GM19324 (cell line): ENCODE data around the gene UNC5A.

ENCODE experiments used
- ATAC-seq: cut with Tn5 transposase; IDR thresholded peaks from one replicate; pipeline ENCODE4 v1.9.1; 2021; ENCODE audit warnings: mild to moderate bottlenecking, moderate library complexity; ENCODE audit not compliant: unreplicated experiment, low FRiP score

Gene UNC5A

DNA sequence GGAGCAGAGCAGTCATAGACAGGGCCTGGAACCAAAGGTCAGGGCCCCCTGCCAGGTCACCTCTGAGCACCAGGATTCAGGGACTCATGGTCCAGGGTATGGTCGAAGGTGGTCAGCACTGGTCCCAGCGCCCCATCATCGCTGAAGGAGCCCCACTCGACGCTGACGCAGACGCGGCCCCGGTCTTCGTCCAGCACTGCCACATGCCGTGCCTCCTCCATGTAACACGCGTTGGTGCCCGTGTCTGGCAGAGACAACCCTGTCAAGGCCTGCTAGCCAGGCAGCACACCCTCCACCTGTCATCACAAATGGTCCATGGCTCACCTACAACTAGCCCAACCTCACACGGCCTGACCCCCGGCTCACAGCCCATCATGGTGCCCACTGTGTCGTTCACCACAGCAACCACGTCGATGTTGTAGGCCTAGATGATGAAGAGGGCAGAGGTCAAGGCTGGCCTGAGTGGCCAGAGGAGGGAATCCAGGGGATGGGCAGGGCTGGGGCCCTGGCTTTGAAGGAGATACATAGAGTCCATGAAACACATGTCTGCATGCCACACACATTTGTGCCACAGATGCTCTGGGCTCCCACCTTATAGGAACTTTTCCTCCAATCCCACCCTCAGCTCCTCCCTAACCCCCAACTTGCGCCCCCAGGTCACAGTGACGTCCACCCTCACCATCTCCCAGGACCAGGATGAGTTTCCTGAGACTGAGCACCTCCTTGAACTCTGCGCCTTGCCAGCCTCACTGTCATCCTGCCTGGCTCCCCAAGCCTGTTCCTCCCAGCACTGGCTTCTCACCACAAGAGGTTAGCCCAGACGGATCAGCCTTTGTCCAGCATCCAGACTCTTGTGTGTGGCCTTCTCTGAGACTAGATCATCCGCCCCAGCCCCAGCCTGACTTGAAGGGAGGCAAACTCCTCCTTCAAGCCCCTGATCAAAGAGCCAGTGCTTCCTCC lies 79.2 kb downstream of the UNC5A start:
- ATAC-seq: no peak

DNA sequence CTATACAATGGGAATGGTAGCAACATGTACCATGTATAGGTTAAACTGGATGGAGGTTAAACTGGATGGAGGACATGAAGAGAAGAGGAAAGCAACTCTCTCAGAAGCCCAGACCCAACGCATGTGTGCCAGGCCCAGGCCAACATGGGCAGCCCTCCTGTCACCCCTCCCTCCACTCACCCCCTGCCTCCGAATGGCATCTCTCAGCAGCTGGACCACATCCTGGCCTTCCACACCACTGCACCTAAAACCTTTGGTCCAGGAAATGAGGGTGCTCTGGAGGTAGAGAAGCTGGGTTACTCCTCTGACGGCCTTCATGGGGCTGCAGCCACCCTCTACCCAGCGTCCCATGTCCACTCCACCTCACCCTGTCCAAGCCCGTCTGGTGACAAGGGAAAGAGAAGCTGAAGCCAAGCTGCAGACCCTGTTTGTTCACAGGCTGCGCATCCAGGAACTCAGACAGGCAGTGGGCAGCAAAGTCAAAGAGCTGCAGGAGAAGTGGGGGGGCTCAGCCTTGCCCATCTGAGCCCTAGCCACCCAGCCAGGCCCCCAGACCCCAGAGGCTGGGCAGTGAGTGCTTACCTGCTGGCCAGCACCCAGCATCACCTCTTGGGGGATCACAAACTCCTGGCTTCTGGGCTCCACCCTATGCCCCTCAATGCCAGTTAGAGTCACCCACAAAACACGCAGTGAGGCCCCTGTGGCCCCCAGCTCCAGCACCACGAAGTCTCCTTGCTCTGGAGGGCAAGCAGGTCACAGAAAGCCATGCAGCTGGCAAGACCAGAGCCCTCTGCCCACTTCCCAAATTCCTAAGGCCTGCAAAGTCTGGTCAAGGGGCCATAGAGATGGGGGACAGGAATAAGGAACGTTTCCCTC lies 80.3 kb downstream of the UNC5A start:
- ATAC-seq: no peak

DNA sequence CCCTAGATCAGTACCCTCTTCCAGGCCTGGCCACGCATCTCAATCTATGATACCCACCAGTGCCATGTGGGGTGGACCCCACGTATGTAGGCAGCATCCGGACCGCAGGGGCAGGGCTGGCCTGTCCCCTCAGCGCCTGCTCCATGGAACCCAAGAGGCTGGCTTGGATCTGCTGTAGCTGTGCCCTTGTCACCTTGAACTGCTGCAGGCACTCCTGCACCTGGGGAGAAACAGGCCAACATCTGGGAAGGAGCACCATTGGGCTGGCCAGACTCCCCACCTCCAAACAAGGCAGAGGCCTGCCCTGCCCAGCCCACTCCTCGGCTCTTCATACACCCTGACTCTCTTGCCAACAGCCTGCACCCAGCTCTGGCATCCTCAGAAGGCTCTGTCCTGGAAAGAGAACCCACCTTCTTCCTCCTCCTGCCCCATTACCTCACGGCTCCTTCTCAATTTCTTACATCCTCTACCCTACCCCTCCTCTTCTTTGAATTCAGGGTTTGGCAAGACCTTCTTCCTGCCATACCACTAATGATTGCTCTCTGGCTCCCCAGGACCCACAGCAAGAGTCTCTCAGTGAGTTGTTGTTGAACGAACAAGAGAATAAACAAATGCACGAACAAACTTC lies 81.1 kb downstream of the UNC5A start:
- ATAC-seq: no peak

DNA sequence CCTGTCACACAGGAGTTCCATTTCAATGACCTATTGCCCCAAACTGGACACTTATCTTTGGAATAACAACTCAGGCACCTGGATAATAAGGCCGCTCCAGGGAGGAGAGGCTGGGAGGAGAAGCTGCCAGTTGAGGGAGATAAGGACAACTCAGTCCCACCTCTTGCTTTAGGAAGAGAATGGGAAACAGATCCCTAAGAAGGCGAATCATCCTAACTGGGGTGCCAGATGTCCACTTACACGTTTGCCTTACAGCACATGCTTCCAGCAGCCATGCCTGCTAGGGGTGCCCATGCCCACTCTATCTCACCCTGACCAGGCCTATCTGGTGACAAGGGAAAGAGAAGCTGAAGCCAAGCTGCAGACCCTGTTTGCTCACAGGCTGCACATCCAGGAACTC lies 82.3 kb downstream of the UNC5A start:
- no peak for ATAC-seq

DNA sequence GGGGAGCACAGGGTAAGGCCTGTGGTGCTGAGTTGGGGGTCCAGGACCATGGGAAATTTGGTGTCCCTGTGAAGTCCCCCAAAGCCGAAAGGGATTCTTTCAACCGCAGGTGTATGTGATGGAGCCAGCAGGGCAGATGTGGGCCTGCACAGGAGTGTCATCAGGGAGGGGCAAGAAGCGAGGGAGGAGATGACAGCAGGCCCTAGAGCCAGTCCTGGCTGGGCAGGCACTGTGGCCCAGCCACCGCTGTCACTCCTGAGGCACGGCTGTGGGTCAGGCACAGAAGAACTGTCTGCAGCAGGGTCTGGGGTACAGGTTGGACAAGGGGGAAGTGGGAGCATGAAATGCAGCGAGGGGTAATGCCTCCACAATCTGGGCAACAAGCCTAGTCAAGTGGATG lies 83.9 kb downstream of the UNC5A start:
- ATAC-seq: no peak

DNA sequence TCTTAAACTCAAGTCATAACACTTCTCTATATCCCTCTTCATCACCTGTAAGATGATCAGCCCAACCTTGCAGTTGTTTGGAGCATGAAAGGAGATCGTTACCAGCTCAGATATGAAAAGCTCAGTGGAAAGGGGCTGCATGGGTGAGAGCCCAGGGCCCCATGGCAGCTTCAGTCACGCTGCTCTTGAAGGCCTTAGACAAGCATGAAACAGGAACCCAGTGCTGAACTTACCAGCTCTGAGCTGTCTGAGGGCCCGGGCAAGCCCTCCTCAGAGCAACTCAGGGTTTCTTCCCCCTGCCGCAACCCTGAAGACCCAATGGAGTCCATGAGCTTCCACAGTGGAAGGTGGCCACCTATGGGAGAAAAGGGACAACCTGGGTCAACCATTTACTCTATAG lies 85.5 kb downstream of the UNC5A start:
- ATAC-seq: no peak

DNA sequence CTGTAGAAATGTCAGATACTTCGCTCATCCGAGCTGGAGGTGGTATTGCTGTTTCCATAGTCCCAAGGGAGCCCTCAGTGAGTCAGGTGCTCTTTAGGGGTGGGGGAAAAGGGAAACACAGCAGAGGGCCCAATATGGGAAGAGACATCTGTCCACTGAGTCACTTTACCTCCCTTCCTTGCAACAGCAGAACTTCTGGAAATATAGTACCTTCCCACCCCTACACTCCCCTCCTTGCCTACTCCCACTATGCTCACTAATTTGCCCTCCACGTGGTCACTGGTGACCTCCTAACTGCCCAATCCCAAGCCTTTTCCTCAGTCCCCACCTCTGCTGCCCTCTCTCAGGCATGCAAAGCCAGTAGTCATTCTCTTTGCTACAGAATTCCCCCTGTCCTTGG lies 86.9 kb downstream of the UNC5A start:
- ATAC-seq: no peak

DNA sequence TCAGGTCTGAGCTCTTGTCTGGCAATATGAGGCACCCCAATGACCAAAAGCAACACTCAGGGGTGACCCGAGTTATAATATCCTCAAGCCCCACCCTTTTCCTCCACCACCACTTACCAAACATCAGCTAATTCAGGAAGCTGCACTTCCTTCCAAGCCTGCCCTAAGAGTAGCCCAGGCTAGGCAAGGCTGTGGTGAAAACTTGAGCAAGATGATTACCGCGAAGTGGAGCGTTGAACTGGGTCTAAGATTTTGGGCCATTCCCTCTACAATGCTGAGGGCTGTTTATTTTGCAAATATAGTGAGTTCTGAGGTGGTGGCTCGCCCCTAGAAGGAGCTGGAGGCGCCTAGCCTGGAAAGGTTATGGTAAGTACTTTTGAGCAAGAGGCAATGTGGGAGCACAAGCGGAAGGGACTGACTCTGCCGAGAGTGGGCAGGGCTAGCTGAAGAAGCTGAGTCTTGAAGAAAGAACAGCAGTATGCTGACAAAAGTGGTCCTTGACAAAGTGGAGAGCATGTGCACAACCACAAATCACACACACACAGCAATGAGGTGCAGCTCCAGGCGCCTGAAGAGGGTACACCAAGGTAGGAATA lies 89.0 kb downstream of the UNC5A start, which contains the start of gene HK3:
Gene HK3, minus strand, starts transcription at position 51 of the 596 bp plus-strand sequence. CDS start 3,187 bp downstream, outside the sequence.
- no peak for ATAC-seq

DNA sequence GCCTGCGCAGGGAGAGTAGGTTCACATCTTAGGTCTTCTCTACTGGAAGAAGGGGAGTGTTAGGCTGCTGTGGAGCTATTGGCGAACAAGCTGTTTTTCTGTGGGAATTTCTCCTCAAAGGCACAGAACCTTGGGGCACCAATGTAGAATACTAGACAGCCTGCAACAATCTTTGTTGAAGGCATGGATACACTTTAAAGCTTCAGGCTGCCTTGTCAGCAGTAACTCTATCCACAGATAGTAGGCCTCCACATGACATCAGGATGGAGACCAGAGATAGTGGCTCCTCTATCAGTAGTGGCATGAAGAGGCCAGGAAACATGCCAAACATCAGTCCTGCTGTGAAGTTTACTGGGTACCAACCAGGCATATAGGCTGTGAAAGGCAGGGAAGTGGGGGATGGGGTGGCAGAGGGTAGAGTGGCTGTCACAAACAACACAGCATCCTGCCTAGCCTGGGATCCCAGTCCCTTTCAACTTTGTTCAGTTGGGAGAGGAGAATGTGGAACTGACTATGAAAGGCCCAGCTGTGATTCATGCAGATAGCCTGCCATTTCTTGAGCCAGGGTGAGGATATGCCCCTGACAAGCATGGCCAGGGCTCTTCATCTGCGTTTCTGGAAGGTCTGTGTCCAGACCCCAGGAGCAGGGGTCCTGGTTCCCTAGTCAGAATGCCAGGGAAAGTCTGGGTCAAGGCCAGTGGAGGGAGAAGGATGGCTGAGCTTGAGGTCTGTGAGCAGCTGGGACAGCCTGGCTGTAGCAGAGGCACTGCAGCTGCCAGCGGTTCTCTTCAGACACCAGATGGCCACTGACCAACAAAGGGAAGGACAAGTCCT lies 89.8 kb downstream of the UNC5A start:
- ATAC-seq: no peak

DNA sequence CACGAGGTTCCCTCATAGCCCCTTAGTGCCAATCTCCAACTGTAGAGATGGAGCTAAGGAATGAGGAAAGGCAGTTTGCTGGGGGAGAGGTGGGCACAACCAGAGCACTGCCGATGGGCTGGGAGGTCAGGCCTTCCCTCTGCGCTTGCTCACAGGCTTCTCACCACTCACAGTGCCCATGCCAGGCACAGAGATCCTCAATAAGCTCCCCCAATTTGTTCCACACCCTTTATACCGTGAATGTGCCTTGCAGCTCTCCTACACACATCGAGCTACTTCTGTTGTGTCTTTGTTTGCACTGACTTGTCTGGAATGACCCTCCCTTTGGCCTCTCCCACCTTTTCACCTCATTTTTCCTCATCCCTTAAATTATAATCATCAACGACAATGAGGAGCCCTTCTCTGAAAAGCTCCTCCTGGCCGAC lies 90.4 kb downstream of the UNC5A start:
- ATAC-seq: no peak

DNA sequence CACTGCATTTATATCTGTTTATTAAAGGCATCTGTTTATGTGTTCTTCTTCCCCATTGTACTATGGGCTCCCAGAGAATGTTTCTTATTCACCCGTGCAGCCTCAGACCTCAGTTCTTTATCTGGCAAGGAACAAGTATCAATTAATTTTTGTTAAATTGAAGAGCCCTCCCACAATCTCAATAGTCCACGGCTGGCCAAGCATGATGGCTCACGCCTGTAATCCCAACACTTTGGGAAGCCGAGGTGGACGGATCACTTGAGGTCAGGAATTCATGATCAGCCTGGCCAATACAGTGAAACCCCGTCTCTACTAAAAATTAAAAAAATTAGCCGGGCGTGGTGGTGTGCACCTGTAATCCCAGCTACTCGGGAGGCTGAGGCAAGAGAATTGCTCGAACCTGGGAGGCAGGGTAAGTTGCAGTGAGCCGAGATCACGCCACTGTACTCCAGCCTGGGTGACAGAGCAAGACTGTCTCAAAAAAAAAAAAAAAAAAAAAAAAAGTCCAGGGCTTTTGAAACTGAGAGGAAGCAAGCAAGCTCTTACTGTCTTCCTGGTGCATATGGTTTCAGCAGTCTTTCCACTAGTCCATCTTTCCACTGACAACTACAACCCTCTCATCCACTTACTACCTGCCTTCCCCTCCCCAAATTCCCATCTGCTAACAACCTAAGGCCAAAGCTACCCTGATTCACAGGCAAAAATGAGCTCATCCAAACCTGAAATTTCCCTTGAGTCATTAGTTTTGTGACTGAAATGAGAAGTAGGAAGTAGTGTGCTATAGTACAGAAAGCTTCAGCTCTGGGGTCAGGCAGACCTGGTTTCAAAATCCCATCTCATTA lies 91.1 kb downstream of the UNC5A start:
- no peak for ATAC-seq

DNA sequence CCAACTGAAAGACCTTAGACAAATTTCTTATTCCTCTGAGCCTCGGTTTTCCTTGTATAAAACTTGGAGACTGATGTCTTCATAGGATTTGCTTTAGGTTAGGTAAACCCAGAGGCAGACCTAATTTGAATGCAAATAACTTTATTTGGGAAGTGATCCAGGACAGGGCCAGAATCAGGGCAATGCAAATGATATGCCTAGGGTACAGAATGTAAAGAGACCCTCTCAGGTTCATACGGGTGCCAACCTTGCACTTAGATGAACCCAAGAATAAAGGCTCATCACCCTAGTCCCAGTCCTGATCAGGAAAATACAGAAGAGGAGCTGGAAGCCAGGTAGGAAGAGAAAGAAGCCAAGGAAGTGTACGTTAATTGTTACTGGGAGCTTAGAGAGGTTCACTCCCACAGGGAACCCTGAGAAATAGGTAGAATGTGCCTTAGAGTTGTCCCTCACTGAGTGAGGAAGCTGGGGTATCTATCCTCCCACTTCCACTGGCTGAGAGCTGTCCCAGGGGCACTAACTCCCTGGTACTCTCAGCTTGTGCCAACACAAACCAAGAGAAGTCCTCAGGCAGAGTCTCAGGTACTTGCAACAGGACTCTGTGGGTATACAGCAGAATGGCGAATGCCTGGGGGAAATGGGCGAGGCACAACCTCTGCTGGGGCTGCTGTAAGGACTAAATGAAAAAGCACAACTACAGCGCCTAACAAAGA lies 91.9 kb downstream of the UNC5A start:
- no peak for ATAC-seq

DNA sequence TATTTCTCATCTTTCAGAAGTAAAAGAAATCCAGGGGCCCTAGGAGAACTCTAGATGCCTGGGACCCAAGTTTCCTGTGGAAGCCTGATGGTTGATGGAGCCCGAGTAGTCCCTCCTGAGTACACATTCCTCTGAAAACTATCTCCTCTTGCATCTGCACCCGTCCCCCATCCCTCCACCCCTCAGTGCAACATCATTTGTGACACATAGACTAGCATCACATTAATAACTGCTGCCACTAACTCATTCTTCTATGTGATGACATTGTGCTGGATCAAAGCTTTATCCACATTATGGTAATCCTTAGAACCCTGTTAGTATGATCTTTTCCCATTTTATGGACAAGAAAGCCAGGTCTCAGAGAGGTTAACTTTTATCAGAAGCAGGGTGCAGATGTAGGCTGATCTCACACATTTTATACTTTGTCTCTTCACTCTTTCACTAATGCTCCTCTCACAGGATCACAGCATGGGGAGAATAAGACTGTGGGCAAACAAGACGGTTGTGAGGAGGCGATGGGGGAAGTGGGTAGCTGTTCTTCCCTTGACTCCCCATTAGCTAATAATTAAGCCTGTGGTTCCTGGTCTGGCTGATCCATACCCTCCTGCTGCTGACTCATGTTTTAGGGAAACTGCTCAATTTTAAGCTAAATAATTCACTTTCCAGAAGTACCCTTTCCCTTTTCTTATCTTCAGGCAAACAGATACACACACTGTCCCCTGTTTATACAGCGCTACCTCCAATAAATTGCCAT lies 92.7 kb downstream of the UNC5A start:
- no peak for ATAC-seq

DNA sequence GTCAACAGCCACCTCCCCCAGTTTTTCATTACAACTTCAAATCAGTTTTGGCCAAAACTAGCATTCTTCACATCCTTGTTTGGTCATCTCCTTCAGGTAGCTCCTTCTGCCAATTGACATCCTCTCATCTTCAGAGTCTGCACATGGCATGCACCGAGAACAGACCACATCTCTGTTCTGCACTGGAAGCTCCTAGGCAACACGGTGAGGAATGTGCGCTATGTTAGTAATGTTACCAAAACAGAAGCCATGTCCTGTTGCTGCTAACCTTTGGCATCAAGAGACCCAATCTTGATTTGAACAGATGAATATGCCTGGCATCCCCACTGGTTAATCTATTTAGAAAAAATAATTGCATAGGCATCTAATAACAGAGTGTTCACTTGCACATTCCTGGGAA lies 93.9 kb downstream of the UNC5A start:
- no peak for ATAC-seq

DNA sequence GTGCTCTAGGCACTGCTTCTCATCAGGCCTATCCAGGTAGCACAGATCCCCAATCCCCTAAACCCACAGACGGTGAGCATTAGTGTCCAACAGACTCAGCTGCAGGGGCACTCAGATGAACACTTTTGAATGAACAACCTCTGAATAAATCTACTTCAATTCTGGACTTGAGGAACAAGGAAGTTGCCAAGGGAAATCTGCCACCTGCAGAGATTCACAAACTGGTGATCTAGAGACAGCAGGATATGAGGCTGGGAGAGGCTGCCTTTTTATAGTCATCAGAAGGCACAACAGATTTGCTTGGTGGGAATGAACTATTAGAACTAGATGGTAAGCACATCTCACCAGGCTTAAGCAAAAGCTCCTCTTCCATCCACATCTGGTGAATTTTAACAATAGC lies 95.8 kb downstream of the UNC5A start:
- no peak for ATAC-seq

DNA sequence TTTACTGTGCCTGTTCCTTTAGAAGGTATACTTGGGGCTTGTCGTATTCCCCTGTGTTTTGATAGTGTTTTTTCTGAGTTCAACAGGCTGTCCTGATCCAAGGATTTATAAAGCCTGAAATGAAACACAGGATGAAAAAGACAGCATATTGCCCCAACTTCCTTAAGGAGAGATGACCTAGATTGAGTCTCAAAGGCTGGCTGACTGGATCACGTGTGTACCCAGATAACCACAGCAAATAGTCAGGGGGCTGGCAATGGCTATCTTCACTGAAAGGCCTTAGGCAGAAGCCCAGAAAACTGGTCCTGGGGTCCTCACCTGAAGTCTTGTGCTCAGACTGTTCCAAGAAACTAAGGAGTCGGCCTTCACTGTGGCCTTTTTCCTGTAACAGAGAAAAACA lies 96.4 kb downstream of the UNC5A start:
- no peak for ATAC-seq

DNA sequence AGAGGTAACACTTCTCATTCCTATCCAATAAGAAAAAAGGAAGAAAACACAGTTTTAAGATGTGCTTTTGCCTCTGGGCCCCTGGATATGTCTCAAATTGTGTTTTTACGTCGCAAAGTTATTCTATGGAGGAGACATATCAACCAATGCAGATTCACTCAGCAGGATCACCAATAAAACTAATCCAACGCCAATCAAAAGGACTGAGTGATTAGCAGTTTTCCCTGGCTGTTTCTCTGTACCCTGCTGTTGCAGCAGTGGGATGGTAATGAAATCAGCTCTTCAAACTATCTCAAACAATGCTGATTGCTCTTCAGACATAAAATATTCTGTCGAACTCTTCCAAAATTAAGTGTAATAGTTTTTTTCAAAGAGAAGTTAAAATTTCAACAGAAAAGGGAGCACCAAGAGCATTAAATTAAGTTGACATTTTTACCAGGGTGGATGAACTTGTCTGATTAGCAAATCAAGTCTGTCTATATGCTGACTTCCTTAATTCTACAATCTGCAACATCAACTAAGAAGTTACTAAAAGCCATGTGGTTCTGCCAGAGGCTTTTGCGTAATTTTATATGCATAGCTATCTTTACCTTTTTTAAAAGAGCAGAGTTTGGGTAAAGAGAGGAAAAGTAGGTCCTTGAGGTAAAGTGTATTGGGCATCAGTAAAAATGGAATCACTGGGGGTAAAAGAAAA lies 98.5 kb downstream of the UNC5A start:
- no peak for ATAC-seq
